ENCODE measurements around the gene TCOF1.

Gene TCOF1

GRCh38 chr5:150357326-150358260 is at the start of gene TCOF1:
TCOF1 (plus strand) TSS chr5:150357697; CDS start chr5:150357747, 50 bp downstream.
- no peak for FAIRE-seq

- no peak for FAIRE-seq
These were observed 48.2 kb upstream of the TCOF1 start for GRCh38 chr5:150309101-150309885.

GRCh38 chr5:150309886-150310239 is 47.6 kb upstream of the TCOF1 start:
- no peak for FAIRE-seq

- FAIRE-seq: no peak
These were observed 47.3 kb upstream of the TCOF1 start for GRCh38 chr5:150310246-150310645.

GRCh38 chr5:150311015-150311692 is 46.3 kb upstream of the TCOF1 start:
- FAIRE-seq: no peak

GRCh38 chr5:150312518-150312917 is 45.0 kb upstream of the TCOF1 start:
- FAIRE-seq: no peak

- FAIRE-seq: no peak
These were observed 44.0 kb upstream of the TCOF1 start for GRCh38 chr5:150313501-150313900.

GRCh38 chr5:150313921-150314716 is 43.4 kb upstream of the TCOF1 start:
- no peak for FAIRE-seq

GRCh38 chr5:150315245-150315644 is 42.3 kb upstream of the TCOF1 start:
- no peak for FAIRE-seq

GRCh38 chr5:150316320-150316719 is 41.2 kb upstream of the TCOF1 start:
- no peak for FAIRE-seq

GRCh38 chr5:150317048-150318003 is 40.2 kb upstream of the TCOF1 start:
- FAIRE-seq: no peak

- no peak for FAIRE-seq
These were observed 38.6 kb upstream of the TCOF1 start for GRCh38 chr5:150318613-150319483.

- no peak for FAIRE-seq
These were observed 38.1 kb upstream of the TCOF1 start for GRCh38 chr5:150319484-150319790.

- no peak for FAIRE-seq
These were observed 37.4 kb upstream of the TCOF1 start for GRCh38 chr5:150320044-150320613.

GRCh38 chr5:150321211-150321610 is 36.3 kb upstream of the TCOF1 start:
- no peak for FAIRE-seq

- FAIRE-seq: no peak
These were observed 35.7 kb upstream of the TCOF1 start for GRCh38 chr5:150321784-150322183.

- FAIRE-seq: no peak
These were observed 35.3 kb upstream of the TCOF1 start for GRCh38 chr5:150322202-150322601.

- FAIRE-seq: no peak
These were observed 34.4 kb upstream of the TCOF1 start for GRCh38 chr5:150323092-150323491.

GRCh38 chr5:150323819-150324218 is 33.7 kb upstream of the TCOF1 start:
- no peak for FAIRE-seq

GRCh38 chr5:150325426-150325825 is 32.1 kb upstream of the TCOF1 start:
- FAIRE-seq: no peak

Measured in islet of Langerhans (tissue), 1 donor.